HS-27A (cell line): ENCODE data around the gene CCDC8.
"Not testable (repeated sequence)": the region's sequence is repeated elsewhere in the genome, so short reads cannot be mapped to it uniquely, and the experiment has no call there.

Experiments used
- DNase-seq: peaks from one replicate; pipeline ENCODE4 v3.0.0-alpha.2; 2012; ENCODE audit warnings: low read depth, missing footprints

The CCDC8 gene

DNA sequence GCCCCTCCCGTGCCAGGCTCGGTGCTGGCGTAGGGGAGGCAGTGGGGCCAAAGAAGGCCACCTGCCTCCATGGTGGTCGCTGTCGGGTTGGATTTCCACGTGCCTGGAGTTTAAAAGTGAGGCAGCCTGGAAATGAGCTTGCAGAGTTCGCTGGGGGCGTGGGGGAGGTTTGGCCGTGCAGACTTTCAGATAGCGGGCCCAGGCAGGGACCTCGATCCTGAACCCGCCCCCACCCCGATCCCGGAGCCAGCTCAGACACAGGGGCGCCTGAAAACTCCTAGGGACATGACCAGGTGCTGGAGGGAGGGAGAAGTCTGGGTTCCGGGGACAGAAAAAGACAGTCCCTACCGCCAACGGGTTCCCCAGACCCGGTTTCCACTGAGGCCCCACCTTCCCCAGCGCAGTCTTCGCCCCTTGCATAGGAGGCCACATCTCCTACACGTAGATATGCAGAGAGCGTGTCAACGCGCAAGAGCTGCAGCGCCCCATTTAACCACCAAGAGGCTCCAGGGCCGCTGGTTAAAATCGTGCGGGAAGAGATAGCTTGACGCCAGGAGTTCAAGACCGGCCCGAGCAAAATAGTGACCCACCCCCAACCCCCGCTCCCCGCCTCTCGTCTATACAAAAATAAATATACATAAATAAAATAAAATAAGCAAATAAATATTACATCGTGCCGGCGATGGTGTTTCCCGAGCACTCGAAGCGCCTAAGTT, 8.5 kb downstream of the CCDC8 start:
- no peak for DNase-seq

DNA sequence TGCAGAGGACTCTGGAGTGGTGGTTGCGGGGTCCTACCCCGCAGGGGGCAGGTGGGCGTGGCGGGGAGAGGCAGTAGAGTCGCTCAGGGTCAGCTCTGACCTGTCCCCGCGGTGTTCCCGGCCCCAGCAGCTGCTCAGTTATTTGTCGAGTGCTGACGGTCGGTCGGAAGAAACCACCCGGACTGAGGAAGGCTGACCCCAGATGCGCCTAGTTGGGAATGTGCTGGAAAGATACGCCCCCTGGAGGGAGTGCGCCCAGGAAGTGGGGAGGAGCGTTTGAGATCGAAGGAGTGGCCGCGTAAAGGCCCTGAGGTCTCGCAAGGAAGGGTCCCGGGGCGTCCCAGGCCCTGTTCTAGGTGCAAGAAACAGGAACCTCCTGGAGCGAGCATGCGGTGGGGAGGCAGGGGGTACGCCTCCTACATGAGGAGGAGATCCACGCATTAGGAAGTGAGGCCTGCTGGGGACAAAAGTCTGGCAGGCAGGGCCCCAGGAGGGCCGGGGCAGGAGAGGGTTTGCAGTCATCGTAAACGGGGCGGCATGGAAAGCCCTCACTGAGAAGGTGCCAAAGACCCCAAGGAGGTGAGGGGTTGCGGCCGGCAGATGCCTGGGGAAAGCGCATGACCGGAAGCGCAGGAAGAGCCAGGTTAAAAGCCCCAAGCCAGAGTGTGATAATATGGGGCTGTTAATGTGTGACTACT, 9.2 kb downstream of the CCDC8 start:
- DNase-seq: no peak

DNA sequence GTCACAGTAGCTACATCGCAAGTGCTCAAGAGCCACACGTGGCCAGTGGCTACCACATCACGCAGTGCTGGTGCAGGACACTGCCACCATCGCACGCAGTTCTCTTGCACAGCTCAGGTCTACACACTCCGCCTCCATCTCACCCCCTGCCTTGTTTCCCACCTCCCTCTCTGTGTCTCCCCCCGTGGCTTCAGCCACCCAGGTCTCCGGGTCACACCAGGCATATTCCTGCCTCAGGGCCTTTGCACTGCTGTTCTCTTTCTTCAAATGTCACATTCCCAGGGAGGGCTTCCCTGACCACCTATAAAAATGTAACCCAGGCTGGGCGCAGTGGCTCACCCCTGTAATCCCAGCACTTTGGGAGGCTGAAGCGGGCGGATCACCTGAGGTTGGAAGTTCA, 10.6 kb downstream of the CCDC8 start:
- no peak for DNase-seq

DNA sequence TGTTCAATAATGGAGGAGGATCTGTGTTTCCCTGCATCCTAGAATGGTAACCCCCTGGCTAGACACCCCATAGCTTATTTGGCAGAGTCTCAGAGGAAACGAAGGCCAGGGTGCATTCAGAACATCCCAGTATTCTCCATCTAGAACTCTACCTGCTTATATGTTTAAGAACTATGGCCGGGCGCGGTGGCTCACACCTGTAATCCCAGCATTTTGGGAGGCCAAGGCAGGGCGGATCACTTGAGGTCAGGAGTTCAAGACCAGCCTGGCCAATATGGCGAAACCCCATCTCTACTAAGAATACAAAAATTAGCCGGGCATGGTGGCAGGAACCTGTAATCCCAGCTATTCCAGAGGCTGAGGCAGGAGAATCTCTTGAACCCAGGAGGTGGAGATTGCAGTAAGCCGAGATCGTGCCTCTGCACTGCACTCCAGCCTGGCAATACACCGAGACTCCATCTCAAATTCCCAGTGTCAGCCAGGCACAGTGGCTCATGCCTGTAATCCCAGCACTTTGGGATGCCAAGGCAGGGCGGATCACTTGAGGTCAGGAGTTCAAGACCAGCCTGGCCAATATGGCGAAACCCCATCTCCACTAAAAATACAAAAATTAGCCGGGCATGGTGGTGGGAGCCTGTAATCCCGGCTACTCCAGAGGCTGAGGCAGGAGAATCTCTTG, 15.4 kb downstream of the CCDC8 start:
- not testable (repeated sequence) for DNase-seq

DNA sequence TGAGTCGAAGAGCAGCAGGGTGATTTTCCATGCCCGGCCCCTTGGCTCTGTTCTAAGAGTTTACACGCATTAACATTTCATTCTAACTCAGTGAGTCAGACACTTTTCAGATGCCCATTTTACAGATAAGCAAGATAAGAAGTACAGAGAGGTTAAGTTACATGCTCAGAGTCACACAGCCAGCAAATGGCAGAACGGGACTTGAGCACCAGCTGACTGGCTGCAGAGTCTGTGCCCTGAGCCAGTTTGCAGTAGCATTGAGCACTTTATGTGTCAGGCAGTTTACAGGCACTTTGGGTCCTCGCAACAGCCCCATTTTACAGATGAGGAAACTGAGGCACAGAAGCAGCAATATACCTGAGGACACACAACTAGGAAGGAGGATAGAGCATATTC, 19.0 kb downstream of the CCDC8 start:
- DNase-seq: no peak

DNA sequence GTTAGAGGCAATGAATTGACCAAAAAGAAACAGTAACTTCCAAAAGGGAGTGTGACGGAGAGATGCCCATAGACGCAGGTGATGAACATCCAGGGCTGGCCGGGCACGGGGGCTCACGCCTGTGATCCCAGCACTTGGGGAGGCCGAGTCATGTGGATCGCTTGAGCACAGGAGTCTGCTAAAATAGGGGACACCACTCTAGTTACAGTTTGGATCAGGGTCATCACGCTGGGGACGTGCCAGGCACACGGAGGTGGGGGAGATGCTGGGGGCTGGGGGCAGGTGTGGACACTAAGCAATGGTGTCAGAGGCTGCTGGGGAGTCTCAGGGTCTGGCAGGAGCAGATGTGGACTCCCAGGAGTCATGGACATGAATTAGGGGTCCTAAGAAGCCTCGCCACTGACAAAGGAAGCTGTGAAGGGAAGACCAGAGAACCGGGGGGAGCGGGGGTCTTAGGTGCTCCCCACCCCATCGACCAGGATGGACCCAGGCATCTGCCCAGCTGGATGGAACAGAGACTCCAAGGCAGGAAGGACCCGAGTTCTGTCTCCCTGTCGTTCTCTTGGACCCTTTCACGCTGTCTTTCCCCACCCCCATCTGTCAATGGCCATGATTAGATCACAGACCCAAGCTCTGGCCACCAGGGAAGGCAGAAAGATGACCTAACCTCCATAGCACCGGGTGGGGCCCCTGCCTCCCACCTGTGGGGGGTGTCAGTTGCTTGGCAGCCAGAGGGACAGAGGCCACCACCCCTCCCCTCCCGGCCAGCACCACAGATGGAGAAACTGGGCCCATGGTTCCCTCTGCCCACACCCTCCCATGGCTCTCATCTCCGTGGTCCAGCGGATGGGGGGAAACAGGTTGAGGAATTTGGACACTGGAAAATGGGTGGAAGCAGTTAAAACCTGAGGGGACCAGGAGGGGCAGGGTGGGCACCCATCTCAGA, 19.6 kb downstream of the CCDC8 start:
- DNase-seq: no peak

DNA sequence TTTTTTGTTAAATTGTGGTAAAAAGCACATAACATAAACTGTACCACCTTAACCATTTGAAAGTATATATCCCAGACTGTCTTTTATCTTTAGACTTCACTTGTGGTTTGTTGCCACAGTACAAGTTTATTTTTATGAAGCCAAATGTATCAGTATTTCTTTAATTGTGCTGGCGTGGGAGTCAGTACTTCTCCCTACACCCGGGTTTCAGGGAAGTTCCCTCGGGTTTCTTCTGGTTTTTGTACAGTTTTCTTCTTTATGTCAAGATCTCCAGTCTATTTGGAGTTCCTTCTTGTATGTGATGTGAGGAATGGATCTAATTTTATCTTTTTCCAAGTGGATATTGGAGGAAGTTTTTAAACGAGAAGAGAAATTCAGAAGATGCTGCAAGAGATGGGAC, 20.5 kb downstream of the CCDC8 start:
- DNase-seq: no peak

DNA sequence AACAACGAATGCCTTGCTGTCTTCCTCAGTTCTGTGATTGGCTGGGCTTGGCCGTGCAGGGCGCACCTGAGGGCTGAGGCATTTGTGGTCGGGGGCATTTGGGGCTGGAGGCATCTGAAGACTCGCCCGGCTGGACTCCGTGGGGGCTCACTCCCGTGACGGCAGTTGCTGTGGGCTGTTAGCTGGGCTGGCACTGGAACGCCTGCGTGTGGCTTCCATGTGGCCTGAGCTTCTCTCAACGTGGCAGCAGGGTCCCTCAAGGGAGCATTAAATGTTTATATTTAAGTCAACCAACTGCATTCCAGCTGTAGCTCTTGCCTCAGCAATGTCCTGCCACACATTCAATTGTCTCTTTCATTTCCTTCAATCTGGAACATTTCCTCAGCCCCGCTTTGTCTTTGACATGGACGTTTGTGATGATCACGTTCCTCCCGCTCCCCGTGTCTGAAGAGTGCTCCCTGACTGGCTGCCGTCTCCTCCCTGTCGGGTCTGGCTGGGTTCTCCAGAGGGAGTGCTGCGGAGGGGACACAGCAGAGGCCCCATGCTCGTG, 21.0 kb downstream of the CCDC8 start:
- DNase-seq: no peak

DNA sequence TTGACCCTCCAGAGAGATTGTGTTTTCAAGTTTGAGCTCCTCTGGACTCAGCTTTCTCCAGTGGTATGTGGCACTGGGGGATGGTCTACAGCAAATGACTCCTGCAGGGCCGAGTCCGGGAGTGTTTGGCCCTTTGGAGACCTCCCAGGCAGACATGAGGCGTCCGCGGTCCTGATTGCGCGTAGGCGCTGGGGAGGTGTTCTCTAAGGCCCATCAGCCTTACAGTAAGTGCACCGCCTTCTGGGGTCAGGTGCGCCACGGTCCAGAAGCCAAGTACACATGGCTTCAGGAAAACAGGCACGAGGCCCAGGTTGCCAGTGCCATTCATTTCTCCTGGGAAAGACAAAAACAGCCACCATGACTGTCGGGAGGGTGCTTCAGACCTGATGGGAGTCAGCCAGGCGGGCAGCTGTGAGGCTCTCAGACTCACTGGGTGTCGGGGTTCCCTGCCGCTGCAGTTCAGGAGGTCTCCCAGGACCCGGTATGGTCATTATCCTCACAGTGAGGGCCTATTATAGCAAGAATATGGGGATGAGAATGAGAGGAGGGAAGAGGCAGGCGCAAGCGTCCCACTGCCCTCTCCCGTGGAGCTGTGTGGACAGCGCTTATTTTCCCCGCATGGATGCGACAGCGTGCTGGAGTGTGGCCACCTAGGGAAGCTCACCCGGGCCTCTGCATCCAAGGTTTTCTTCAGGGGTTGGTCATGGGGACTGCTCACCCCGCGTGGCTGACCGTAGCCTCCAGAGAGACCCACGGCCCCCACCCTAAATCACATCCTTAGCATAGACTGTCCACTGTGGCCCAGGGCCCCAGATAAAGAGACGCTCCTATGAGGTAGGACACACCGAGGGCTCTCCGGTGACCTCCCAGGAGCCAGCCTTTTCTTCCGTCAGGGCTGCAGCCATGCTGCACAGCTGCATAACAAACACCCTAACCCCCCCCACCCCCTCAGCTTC, 21.8 kb downstream of the CCDC8 start:
- DNase-seq: no peak

DNA sequence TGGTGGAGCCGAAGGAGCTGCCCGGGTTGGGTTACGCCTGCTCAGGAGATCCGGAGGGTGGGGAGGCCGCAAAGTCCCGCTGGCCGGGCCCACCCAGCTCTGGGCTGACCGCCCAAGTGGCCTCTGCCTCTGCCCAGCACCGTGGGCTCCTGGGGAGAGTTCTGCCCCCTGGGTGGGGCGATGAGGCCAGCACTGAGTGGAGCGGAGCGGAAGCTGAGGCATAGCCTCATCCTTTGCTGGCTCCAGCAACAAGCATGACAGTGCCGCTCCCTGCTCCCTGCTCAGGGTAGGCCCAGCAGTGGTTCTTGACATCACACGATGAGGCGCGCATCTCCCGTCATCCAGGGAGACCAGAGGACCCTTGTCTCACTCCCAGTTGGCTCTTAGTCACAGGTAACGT, 22.5 kb downstream of the CCDC8 start:
- no peak for DNase-seq

DNA sequence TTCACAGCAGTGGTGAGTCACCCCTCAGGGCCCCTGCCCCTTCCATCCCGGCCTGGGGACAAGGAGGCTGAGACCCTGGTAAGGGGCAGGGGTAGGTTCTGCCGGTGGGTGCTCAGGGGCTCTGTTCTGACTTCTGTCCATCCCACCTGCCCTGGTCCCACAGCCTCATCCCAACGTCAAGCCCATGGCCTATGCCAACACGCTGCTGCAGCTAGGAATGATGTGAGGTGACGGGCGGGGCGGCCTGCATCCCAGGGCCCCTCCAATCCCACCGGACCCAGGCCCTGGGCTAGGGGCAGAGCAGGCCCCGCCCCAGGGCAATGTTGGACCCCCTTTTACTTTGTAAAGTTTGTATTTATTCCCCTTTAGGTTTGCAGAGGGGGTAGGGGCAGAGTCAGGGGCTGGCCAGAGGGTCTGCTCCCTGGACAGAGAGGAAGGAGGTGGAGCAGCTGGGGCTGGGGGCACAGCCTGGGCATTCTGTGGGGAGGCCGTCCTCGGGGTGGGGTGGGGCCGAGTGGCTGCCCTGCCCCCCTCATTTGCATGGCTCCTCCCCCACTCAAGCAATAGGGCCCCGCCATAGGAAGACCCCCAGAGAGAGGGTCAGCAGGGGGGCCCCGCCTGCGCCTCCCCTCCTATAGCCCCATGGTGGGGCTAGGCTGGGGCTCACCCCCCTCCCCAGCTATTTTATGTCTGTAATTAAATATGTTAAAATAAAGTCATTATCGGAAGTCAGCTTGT, 23.1 kb downstream of the CCDC8 start:
- DNase-seq: no peak

DNA sequence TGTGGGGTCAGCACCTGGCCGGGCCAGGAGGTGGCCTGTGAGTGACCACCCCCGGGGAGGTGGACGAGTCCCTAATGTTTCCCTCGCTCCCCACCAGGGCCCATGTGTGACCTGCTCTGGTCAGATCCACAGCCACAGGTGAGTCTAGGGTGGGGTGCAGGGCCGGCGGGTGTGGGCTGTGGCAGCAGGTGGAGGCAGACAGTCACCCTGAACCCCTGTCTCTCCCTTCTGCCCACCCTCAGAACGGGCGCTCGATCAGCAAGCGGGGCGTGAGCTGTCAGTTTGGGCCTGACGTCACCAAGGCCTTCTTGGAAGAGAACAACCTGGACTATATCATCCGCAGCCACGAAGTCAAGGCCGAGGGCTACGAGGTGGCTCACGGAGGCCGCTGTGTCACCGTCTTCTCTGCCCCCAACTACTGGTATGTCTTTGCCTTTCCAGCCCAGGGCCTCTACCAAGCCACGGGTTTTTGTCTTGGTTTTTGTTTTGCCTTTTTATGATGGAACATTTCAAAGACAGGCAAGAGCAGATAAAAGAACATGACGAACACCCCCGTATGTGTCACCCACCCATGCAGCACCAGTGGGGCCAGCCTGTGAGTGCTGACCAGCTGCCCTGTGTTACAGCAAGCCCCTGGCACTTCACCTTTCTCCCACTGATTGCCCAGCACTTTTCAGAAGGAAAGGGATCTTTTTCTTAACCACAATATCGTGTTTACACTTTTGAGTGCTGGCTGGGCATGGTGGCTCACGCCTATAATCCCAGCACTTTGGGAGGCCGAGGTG, 24.9 kb downstream of the CCDC8 start:
- no peak for DNase-seq

DNA sequence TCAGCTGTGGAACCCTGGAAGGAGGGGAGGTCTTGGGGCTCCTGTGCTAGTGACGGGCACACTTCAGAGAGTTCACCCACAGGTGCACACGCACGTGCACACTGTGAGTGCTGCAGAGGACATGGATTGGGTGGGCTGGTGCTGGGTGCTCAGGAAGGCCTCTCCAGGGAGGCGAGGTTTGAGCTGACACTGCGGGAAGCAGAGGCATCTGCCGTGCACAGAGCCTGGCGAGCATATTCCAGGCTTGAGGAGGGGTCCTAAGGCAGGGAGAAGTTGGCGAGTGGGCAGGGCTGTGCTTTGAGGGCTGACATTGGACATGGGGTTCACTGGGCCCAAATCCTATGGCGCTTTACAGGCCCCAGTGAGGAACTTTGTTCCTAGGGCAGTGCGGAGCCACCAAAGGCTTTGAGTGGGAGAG, 25.6 kb downstream of the CCDC8 start:
- DNase-seq: no peak

DNA sequence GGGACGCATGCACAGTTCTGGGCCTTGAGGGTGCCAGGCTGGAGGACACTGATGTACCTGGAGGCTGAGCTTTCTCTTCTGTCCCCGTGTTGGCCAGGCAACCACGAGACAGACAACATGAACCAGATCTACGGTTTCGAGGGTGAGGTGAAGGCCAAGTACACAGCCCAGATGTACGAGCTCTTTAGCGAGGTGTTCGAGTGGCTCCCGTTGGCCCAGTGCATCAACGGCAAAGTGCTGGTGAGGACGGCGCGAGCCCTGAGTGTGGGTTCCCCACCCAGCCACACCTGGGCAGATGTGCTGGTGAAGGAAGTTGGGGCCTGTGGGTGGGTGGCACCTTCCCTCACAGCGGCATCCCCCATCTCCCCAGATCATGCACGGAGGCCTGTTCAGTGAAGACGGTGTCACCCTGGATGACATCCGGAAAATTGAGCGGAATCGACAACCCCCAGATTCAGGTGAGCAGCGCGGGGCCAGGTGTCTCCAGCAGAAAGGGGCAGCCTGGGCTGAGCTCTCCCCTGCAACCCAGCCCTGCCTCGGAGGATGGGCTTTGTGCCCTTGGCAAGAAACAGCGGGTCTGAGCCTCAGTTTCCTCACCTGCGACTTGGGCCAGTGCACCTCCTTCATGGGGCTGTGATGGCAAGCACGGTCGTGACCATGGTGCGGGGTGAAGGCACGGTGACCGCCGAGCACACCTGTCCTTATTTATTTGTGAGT, 26.2 kb downstream of the CCDC8 start:
- DNase-seq: no peak

DNA sequence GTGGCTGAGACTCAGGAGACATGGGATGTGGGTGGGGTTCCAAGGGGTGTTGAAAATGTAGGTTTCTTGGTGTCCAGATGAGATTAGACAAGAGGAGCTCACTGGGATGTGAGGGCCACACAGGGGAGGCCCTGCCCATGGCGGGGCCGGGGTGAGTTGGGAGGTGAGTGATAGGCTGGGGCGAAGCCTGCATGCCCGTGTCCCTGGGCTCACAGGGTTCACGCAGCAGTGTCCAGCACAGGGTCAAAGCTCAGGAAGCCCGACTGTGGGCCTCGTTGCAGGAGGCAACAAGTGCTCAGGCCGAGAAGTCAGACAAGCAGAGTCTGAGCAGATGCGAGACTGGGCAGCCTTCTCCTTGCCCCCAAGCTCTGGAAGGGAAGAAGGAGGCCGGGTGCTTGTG, 27.2 kb downstream of the CCDC8 start:
- DNase-seq: no peak

DNA sequence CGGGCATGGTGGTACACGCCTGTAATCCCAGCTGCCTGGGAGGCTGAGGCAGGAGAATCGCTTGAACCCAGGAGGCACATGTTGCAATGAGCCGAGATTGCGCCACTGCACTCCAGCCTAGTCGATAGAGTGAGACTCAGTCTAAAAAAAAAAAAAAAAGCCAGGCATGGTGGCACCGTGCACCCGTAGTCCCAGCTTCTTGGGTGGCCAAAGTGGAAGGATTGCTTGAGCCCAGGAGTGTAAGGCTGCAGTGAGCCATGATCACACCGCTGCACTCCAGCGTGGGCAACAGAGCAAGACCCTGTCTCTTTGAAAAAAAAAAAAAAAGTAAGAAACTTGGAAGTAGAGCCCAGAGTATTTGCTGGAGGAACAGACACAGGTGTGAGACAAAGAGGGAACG, 27.7 kb downstream of the CCDC8 start:
- DNase-seq: no peak

DNA sequence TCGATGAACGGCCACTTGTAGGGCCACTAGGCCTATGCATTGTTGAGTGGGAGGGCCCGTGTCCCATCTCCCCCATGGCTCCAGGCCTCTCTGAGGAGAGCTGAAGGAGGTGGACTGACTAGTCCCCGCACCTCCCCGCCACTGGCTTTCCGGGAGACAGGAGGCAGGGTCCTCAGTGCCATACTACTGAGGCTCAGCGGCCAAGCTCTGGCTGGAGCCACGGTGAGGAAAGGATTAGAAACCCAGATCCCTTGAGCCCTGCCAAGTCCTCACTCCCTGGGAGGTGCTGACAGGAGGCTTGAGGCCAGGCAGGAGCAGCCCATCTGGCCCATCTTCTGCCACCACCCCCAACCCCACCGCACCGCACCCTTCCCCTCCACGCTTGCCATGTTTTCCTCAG, 29.0 kb downstream of the CCDC8 start:
- DNase-seq: no peak

DNA sequence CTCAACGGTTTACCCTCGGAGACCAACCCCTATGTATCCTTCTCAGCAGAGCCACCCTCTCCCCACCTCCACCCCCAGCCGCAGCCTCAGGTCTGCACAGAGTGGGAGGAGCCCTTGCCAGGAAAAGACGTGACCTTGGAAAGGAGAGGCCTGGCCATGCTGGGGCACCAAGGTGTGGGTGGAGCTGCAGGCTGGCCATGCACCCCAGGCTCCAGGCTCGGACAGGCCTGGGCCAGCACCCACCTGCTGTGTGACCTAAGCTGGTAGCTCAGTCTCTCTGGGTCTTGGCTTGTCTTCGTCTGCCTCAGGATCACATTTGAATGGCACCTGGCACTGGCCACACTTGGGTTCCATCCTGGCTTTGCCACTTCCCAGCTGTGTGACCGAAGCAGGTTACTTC, 29.5 kb downstream of the CCDC8 start:
- DNase-seq: no peak
